ELR (cell line): ENCODE results near the gene ZDHHC12.
A peak's percentile ranks its signal among the peaks of the same experiment; 100 is the strongest.

Source experiments
- DNase-seq: peaks from one replicate; pipeline ENCODE4 v3.0.0-alpha.2; 2015; ENCODE audit warnings: low read depth

Gene ZDHHC12

GRCh38 chr9:128723866-128724743 lies at the start of gene ZDHHC12:
ZDHHC12 (minus strand) TSS chr9:128724127; CDS start chr9:128724093, 34 bp downstream.
- DNase-seq, result peak; percentile 99

- DNase-seq, result no peak
Observed at GRCh38 chr9:128773049-128773448, 49.1 kb upstream of the ZDHHC12 start.

- peak; percentile 92 for DNase-seq
Observed at GRCh38 chr9:128771745-128772519, 48.0 kb upstream of the ZDHHC12 start, which contains the start of gene ZER1. ZER1 (minus strand) TSS chr9:128771927; CDS start chr9:128755565, 16,362 bp downstream.

- peak; percentile 47 for DNase-seq
Observed at GRCh38 chr9:128771094-128771721, 47.3 kb upstream of the ZDHHC12 start.

- DNase-seq, result no peak
Observed at GRCh38 chr9:128770286-128771030, 46.5 kb upstream of the ZDHHC12 start.

- no peak for DNase-seq
Observed at GRCh38 chr9:128768606-128769005, 44.7 kb upstream of the ZDHHC12 start.

GRCh38 chr9:128765499-128765898 lies 41.6 kb upstream of the ZDHHC12 start:
- no peak for DNase-seq

GRCh38 chr9:128764361-128764760 lies 40.4 kb upstream of the ZDHHC12 start:
- DNase-seq, result no peak

- DNase-seq, result no peak
Observed at GRCh38 chr9:128762671-128763449, 38.9 kb upstream of the ZDHHC12 start.

GRCh38 chr9:128757602-128758001 lies 33.7 kb upstream of the ZDHHC12 start:
- DNase-seq, result no peak

- DNase-seq, result no peak
Observed at GRCh38 chr9:128753627-128754026, 29.7 kb upstream of the ZDHHC12 start.

- DNase-seq, result no peak
Observed at GRCh38 chr9:128750926-128751595, 27.1 kb upstream of the ZDHHC12 start.

GRCh38 chr9:128747241-128747640 lies 23.3 kb upstream of the ZDHHC12 start:
- DNase-seq, result no peak

- no peak for DNase-seq
Observed at GRCh38 chr9:128743421-128743820, 19.5 kb upstream of the ZDHHC12 start.

- DNase-seq, result no peak
Observed at GRCh38 chr9:128742401-128742800, 18.5 kb upstream of the ZDHHC12 start.

- DNase-seq, result no peak
Observed at GRCh38 chr9:128735373-128735772, 11.4 kb upstream of the ZDHHC12 start.

GRCh38 chr9:128733256-128733655 lies 9.3 kb upstream of the ZDHHC12 start:
- DNase-seq, result peak; percentile 93

- no peak for DNase-seq
Observed at GRCh38 chr9:128732576-128732975, 8.6 kb upstream of the ZDHHC12 start.

GRCh38 chr9:128731691-128732090 lies 7.8 kb upstream of the ZDHHC12 start:
- no peak for DNase-seq

GRCh38 chr9:128731093-128731492 lies 7.2 kb upstream of the ZDHHC12 start:
- DNase-seq, result no peak
